GM19023 (cell line): ENCODE results near the gene SETDB1.
"Not testable (repeated sequence)": the region's sequence is repeated elsewhere in the genome, so short reads cannot be mapped to it uniquely, and the experiment has no call there.

Experiments
- ATAC-seq: cut with Tn5 transposase; IDR thresholded peaks from one replicate; pipeline ENCODE4 v1.9.1; 2021; ENCODE audit warnings: mild to moderate bottlenecking, moderate library complexity; ENCODE audit not compliant: unreplicated experiment

Gene SETDB1

DNA sequence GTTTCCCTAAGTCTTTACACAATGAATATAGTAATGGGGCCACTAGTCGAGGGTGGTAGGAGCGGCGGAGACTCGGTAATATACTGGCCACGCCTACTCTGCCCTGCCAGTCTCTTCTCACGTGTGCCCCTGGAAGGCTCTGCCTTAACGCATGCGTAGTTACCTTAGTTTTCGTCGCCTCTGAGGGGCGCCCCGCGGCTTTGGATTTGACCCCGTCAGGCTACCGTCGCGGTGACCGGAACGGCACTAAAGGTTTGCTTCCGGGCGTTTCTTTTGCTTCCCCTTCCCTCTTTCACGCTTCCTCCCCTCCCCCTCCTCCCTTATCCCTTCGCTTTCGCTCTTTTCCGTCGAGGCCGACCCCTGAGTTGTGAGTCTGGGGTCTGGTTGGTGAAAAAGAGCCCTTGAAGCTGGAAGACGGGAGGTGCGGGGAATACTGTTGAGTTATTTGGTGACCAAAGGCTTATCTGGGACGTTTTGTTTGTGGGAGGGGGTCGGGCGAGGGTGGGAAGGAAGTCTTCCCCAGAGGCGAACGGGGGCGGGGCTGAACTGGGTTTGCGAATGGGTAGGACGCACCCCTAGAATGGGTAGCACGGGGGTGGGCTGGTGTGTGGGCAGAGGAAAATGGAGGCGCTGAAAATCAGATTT, at the start of gene SETDB1:
Gene SETDB1 (plus strand): TSS at position 267 of the 645 bp plus-strand sequence. CDS start 1,352 bp downstream, outside the sequence.
- ATAC-seq = peak; percentile 93

DNA sequence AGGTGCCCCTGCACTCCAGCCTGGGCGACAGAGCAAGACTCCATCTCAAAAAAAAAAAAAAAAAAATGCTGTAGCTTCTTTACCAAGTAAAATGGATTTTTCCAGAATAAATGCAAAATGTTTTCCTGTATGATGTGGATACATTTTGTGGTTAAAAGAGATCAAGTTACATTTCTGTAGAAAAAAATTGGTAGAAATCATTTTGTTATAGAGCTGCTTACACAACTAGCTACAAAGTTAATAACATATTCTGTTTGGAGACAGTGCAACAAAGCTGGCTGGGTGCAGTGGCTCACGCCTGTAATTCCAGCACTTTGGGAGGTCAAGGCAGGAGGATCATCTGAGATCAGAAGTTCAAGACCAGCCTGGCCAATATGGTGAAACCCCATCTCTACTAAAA, 47.2 kb upstream of the SETDB1 start:
- ATAC-seq = not testable (repeated sequence)

DNA sequence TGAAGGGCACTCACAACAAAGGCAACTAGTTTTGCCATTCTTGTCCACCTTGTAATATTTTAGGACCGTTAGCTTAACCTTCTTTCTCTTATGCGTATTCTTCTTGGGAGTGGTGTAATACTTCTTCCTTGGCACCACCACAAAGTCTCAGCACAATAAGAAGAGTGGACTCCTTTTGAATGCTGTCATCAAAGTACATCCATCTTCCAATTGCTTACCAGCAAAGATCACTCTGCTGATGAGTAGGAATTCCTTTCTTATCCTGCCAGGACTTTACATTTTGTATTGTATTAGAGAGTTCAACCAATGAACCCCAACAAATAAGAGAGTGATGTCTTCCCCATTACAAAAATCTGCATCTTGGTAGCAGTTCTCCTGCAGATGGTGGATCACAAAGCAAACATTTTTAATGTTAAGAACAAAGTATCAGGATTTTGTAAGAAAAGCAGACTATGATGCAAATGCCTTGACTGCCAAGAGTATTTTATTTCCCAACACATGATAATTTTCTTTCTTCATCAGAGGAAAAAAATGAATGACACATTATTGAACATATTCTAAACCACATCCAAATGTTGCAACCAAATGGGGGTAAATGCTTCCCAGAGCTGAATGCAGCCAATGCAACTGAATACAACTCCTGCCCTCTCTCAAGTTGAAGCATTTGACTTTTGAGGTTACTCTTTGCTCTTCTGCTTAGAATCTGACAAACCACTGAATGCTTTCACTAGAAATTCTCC, 44.7 kb upstream of the SETDB1 start:
- ATAC-seq = no peak

DNA sequence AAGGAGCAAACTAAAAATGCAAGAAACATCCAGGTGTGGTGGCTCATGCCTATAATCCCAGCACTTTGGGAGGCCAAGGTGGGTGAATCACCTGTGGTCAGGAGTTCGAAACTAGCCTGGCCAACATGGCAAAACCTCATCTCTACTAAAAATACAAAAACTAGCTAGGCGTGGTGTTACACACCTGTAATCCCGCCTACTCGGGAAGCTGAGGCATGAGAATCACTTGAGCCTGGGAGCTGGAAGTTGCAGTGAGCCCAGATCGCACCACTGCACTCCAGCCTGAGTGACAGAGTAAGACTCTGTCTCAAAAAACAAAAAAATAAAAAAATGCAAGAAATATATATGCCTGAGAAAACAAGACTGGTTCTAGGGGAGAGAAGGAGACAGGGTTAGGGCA, 43.0 kb upstream of the SETDB1 start:
- not testable (repeated sequence) for ATAC-seq

DNA sequence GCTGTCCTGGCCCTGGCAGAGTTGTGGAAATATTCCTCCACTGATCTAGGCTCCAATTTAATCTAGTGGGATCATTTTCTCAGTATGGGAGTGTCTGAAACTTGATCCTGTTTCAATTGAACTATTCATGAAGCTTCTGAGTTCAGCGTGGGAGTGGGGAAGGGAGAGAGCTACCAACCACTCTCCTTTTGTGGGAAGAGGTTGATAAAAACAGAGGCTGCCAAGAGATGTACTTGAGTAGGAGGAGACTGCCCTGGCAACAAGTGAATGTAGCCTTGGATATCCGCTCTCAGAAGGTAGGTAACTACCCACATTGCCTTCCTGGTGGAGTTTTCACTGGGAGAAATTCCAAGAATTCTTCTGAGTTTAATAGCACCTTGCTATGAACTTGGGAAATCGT, 39.1 kb upstream of the SETDB1 start, which contains the start of gene CTXND2:
Gene CTXND2 (plus strand): TSS at position 119 of the 400 bp plus-strand sequence. CDS start 25,179 bp downstream, outside the sequence.
- ATAC-seq = no peak

DNA sequence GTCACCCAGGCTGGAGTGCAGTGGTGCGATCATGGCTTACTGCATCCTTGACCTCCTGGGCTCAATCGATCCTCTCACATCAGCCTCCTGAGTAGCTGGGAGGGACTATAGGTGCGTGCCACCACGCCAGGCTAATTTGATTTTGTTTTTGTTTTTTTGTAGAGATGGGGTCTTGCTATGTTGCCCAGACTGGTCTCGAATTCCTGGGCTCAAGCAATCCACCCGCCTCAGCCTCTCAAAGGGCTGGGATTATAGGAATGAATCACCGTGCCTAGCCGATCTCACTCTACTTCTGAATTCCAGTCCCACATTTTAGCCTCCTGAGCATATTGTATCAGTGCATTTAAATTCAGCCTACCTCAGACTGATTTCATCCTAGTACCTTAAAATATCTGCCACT, 37.4 kb upstream of the SETDB1 start:
- no peak for ATAC-seq

DNA sequence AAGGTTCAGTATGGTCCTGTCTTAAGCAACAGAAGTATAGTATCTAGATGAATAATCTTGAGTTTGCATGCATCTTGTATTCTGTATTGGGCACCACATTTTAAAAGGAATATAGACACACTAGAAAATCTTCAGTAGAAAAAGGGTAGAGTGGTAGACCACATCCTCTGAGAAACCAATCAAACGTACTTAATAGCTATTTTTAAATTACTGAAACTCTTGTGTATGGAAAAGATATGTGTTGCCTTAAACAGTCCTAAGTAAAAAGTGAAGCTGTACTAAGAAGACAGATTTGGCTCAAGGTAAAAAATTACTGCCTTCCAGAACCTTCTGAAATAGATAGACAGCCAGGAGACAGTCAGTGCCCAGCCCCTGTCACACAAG, 36.1 kb upstream of the SETDB1 start:
- ATAC-seq = no peak

DNA sequence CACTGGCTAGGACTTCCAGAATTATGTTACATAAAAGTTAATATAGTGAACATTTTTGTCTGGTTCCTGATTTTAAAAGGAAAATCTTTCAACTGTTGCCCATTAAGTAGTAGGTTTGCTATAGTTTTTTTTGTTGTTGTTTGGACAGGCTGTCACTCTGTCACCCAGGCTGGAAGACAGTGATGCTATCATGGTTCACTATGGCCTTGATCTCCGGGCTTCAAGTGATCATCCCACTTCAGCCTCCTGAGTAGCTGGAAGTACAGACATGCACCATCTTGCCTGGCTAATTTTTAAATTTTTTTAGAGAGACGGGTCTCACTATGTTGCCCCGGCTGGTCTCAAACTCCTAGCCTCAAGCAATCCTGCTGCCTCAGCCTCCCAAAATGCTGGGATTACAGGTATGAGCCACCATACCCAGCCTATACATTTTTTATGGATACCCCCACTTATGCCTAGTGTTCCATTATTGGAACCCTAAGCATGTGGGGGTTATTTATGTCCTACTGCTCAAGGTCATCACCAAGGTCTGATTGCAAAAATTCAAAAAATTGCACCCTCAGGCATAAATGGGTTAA, 32.7 kb upstream of the SETDB1 start:
- no peak for ATAC-seq

DNA sequence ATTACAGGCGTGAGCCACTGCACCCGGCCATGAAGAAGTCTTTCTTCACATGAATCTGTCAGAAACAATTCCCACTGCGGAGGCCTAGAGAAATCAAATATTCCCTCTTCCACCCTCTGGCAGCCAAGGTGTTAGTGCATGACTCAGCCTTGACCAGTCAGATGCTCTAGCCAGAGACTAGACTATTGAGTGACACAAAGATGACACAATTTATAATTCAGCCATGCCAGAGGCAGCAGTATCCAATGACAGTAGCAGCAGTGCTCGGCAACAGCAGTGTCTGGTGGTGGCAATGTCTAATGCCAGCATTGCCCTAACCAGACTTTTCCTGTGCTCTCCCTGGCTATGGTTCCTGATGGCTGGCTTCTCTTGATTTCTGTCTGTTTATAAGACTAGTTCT, 30.5 kb upstream of the SETDB1 start:
- ATAC-seq = no peak

DNA sequence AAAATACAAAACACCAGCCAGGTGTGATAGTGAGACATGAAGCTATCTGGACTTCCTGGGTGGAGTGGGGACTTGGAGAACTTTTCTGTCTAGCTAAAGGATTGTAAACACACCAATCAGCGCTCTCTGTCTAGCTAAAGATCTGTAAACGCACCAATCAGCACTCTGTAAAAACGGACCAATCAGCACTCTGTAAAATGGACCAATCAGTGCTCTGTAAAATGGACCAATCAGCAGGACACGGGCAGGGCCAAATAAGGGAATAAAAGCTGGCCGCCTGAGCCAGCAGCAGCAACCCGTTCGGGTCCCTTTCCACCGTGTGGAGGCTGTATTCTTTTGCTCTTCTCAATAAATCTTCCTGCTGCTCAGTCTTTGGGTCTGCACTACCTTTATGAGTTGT, 26.4 kb upstream of the SETDB1 start:
- not testable (repeated sequence) for ATAC-seq

DNA sequence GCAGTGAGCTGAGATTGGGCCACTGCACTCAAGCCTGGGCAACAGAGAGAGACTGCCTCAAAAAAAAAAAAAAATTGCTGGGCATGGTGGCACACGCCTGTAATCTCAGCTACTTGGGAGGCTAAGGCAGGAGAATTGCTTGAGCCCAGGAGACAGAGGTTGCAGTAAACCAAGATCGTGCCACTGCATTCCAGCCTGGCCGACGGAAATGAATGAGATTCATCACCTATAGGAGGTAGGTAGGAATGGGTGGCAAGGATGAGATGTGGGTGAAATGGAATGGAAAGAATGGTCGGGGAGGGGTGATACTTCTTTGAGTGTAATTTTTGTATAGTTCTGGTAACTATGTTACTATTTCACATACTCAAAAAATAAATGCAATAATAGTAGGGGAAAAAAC, 23.8 kb upstream of the SETDB1 start:
- no peak for ATAC-seq

DNA sequence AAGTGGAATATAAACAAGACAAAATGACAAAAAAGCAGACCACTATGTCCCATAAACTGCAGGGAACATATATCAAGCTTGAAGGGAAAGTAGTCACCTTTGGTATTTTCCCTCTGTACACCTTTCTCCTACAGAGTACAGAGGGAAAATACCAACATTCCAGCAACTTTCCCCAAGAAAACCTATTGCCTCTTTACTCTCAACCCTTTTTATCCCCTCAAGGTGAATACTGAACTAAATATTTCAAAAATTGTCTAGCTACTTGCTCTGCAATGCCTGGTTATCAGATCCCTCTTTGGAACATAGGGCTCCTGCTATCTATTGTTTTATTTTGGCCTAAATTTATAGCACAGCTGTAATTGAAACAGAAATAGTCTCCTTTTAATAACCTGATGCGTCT, 23.4 kb upstream of the SETDB1 start:
- ATAC-seq = no peak

DNA sequence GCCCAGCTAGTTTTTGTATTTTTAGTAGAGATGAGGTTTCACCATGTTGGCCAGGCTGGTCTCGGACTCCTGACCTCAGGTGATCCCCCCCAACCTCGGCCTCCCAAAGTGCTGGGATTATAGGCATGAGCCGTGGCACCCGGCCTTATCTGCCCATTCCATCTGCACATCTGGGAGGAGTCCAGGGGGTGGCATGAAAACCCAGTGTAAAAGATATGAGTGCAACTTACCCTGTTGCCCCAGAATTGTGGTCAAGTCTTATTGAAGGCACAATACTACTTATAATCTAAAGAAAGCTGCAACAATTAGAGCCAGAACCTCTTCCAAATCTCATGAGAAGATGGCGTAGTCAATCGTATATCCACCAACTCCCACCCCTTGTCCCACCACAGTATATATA, 20.9 kb upstream of the SETDB1 start:
- no peak for ATAC-seq

DNA sequence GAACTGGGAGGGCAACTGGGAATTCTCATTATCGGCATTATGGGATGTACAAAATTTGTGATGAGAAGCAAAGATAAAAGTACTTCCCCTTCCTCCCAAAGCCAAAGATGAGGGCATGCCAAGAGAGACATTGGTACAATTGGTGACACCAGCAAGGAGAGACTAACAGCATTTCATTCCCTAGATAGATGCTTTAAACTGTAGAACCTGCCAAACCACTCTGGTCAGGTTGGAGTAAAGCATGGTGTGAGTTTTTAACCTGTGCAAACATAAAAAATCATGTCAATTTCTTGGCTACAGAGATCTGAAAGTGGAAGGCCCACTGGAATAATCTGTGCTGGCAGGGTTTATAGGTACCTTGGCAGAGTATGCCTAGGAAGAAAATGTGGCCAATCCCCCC, 19.8 kb upstream of the SETDB1 start:
- no peak for ATAC-seq

DNA sequence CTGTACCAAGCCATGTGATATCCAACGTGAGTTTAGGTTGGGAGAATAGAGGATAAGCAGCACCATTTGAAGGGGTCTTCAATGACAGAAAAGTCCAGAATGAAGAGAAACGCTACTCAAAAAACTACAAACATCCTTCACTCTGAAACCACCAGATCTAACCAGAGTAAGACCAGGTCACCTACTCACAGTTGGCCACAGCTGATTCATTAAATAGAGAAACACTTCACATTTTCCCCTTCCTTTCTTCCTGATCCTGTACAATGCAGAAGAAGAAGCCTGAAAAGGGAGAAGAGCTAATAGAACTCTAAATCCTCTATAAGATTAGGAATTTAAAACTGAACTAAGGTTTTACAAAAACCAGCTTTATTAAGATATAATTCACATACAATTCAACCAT, 19.4 kb upstream of the SETDB1 start:
- ATAC-seq = no peak

DNA sequence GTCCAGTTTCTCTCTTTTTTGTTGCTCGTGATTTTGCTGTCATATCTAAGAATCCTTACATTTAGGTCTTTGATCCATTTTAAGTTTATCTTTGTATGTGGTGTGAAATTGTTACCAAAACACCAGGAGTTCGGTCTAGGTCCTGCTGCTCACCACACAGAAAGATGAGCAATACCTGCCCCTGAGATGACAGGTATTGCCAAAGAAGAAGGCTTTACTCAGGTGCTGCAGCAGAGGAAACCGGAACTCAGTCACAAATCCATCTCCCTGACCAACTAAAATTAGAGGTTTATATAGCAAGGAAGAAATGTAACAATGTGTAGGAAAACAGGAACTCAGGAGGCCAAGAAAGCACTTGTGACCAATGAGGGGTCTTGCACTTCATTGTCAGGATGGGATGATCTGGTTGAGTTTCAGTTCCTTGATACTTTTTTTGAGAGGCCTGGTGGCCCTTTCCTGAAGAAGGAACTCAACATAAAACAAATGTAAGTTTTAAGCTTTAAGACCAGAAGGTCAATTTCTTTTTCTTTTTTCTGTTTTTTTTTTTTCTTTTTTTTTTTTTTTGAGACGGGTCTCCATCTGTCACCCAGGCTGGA, 16.5 kb upstream of the SETDB1 start:
- no peak for ATAC-seq

DNA sequence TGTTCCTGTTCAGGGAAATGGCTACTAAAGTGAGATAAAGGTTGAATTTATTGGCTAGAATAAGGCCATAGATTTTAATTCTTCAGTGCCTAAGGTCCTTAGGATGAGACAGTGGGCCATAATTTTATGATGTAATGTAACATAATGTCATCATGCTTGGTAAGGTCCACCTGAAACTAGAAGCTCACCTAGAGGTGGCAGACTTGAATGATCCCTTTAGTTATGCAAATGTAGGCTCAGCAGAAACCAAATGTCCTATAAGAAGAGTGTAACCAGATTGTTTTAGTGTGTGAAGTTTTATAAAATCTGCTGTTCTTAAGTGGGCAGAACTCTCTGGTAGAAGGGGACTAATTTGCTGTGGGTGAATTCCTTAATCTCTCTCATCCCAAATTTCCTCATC, 13.5 kb upstream of the SETDB1 start:
- no peak for ATAC-seq

DNA sequence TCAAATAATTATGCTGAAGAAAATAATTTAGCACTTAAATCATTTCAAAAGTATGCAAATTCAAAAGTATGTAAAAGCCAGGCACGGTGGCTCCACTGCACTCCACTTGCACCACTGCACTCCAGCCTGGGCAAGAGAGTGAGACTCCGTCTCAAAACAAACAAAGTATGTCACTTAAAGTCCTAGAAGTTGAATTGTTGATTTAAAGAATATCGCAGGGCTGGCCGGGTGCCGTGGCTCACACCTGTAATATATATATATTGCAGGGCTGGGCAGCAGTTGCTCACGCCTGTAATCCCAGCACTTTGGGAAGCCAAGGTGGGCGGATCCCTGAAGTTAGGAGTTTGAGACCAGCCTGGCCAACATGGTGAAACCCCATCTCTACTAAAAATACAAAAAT, 8.8 kb upstream of the SETDB1 start:
- ATAC-seq = no peak

DNA sequence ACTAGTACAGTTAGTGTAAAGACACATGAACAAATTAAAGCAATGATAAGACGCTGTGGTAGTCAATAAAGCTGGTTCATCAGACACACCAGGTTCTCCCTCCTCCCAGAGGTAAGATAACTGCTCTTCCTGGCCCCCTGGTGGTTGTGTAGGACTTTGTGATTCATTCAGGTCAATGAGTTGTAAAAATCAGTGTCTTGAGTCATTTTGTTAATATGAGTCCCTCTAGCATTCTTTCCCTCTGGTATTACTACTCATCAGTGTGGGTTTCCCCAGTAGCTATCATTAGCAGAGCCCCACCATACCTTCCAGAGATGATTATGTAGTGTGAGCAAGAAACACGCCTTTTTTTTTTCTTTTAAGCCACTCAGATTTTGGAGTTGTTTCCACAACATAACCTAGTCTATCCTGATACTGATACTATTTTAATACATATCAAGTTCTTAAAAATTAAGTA, 3.6 kb upstream of the SETDB1 start:
- ATAC-seq = peak; percentile 39

DNA sequence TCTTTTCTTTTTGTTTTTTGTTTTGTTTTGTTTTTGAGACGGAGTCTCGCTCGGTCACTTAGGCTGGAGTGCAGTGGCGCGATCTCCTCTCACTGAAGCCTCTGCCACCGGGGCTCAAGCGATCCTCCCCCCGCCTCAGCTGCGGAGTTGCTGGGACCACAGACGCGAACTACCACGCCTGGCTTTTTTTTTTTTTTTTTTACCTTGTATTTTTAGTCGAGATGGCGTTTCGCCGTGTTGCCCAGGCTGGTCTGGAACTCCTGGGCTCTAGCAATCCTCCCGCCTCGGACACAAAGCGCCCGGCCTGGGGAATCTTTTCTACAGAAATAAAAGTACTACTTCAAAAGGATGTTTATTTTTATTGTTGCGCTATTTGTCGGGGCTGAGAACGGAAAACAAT, 1.1 kb upstream of the SETDB1 start:
- ATAC-seq = no peak

DNA sequence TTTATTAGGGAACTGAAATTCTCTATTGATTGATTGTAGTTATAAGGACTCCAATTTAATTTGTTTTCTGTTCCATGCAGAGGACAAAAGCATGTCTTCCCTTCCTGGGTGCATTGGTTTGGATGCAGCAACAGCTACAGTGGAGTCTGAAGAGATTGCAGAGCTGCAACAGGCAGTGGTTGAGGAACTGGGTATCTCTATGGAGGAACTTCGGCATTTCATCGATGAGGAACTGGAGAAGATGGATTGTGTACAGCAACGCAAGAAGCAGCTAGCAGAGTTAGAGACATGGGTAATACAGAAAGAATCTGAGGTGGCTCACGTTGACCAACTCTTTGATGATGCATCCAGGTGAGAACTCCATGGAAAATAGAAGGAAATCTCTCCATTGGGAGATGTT, 1.5 kb downstream of the SETDB1 start:
- ATAC-seq = no peak

DNA sequence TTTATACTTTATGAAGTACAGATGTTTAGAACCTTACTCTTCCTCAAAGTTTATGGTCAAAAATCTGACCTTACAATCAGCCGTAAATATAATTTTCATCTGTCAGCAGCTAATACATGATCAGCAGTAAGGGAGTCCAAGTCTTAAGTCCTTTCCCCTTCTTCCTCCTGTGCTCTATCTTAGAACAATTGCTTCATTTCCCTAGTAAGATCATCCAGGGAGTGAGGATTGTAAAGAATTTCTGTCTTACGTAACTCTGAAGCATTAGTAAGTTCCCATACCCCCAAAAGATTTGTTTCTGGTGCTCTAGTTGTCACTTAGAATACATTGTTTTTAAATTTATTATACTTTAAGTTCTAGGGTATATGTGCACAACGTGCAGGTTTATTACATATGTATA, 2.1 kb downstream of the SETDB1 start:
- ATAC-seq = no peak
